Fibroblast of skin of left biceps (primary cell): Measurements from ENCODE around the gene ZNF398.

Experiments
- DNase-seq, 2 experiments: peaks; one replicate each; pipeline ENCODE4 v3.0.0-alpha.2; 2013; ENCODE audit warnings: low read depth in 2 of 2

Gene ZNF398

GRCh38 chr7:149196705-149197171 is 49.5 kb downstream of the ZNF398 start:
- DNase-seq, result no peak

- no peak for DNase-seq
Measured at GRCh38 chr7:149197675-149198074, 50.4 kb downstream of the ZNF398 start.

GRCh38 chr7:149198161-149198816 is 51.0 kb downstream of the ZNF398 start:
- DNase-seq, result no peak

GRCh38 chr7:149199234-149199995 is 52.2 kb downstream of the ZNF398 start:
- DNase-seq, result no peak

- DNase-seq, result no peak
Measured at GRCh38 chr7:149202831-149203231, 55.6 kb downstream of the ZNF398 start.

- DNase-seq, result no peak
Measured at GRCh38 chr7:149205690-149206381, 58.6 kb downstream of the ZNF398 start.

GRCh38 chr7:149207324-149208035 is 60.2 kb downstream of the ZNF398 start:
- no peak for DNase-seq

GRCh38 chr7:149209518-149210269 is 62.4 kb downstream of the ZNF398 start:
- DNase-seq, result no peak

GRCh38 chr7:149210551-149210950 is 63.3 kb downstream of the ZNF398 start:
- DNase-seq, result no peak

- no peak for DNase-seq
Measured at GRCh38 chr7:149214020-149214720, 66.9 kb downstream of the ZNF398 start.

GRCh38 chr7:149216402-149216801 is 69.1 kb downstream of the ZNF398 start:
- no peak for DNase-seq

GRCh38 chr7:149217570-149217969 is 70.3 kb downstream of the ZNF398 start:
- DNase-seq, result no peak

GRCh38 chr7:149218469-149219420 is 71.5 kb downstream of the ZNF398 start:
- DNase-seq, result no peak

- DNase-seq, result peak in 1 of 2 experiments; percentile 11
Measured at GRCh38 chr7:149220534-149220933, 73.3 kb downstream of the ZNF398 start.

- DNase-seq, result no peak
Measured at GRCh38 chr7:149223176-149223575, 75.9 kb downstream of the ZNF398 start.

GRCh38 chr7:149223761-149224160 is 76.5 kb downstream of the ZNF398 start:
- DNase-seq, result no peak

GRCh38 chr7:149224352-149224751 is 77.1 kb downstream of the ZNF398 start:
- no peak for DNase-seq

GRCh38 chr7:149225106-149225505 is 77.9 kb downstream of the ZNF398 start:
- DNase-seq, result no peak

GRCh38 chr7:149225656-149226055 is 78.4 kb downstream of the ZNF398 start:
- DNase-seq, result no peak
